Stimulated activated CD4-positive, alpha-beta T cell treated with anti-CD3 and anti-CD28 coated beads, Interleukin-4, amount 100 ng/mL, for 4 hours (primary cell): ENCODE results near the gene MYH16.
"Not testable (repeated sequence)": the region's sequence is repeated elsewhere in the genome, so short reads cannot be mapped to it uniquely, and the experiment has no call there.

ENCODE experiments used
- DNase-seq, 2 experiments: peaks; one replicate each; pipeline ENCODE4 v3.0.0-alpha.2; 2020

MYH16 gene

DNA sequence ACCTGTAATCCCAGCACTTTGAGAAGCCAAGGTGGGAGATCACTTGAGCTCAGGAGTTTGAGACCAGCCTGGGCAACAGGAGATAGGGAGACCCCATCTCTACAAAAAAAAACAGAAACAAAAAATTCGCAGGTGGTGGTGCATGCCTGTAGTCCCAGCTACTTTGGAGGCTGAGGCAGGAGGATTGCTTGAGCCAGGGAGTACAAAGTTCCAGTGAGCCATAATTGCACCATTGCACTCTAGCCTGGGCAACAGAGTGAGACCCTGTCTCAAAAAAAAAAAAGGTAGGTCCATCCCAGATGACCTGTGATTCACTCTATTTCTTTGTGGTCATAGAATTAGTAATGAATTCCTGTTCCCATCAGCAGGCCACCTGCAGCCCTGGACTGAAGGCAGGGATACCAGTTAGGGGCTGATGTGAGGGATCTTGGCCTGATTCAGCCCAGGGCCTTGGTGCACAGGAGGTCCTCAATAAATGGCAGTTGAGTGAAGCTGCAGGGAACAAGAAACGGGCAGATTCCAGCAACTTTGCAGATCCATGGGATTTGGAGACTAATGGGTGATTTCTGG is at the start of gene MYH16:
Gene MYH16 (plus strand): TSS at position 364 of the 570 bp plus-strand sequence.
- no peak for DNase-seq

DNA sequence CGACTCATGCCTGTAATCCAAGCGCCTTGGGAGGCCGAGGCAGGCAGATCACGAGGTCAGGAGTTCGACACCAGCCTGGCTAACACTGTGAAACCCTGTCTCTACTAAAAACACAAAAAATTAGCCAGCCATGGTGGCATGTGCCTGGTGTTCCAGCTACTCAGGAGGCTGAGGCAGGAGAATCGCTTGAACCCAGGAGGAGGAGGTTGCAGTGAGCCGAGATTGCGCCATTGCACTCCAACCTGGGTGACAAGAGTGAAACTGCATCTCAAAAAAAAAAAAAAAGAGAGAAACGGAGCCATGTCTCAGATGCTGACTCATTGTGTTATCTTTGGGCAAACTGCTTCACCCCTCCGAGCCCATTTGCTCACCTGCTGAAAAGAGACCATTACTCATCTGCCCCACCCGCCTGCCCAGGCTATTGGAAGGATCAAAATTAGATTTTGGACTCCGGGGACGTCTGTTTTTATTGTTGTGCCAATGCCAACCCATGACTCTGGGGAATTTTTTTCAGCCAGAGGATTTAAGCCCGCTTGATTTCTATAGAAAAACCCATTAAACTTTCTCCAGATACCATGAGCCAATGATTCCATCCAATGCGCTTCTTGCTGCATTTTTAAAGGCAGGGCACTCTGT is 48.3 kb upstream of the MYH16 start:
- not testable (repeated sequence) for DNase-seq

DNA sequence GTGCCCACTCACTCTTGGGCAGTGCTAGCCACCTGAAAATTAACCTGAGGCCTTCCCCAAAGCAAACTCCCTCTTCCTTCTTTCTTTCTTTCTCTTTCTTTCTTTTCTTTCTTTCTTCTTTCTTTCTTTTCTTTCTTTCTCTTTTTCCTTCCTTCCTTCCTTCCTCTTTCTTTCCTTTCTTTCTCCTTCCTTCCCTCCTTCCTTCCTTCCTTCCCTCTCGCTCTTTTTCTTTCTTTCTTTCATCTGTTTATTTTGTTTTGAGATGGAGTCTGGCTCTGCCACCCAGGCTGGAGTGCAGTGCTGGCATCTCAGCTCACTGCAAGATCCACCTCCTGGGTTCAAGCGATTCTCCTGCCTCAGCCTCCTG is 47.8 kb upstream of the MYH16 start:
- no peak for DNase-seq

DNA sequence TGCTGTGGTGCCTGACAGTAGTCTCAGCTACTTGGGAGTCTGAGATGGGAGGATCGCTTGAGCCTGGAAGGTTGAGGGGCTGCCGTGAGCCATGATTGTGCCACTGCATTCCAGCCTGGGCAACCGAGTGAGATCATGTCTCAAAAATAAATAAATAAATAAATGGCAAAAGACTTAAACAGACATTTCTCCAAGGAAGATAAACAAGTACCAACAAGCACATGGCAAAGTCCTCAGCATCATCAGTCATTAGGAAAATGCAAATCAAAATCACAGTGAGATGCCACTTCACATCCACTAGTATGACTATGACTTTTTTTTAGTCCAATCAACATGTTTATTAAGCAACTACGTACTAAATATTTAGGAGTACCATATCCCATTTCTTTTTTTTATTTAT is 43.4 kb upstream of the MYH16 start:
- no peak for DNase-seq

DNA sequence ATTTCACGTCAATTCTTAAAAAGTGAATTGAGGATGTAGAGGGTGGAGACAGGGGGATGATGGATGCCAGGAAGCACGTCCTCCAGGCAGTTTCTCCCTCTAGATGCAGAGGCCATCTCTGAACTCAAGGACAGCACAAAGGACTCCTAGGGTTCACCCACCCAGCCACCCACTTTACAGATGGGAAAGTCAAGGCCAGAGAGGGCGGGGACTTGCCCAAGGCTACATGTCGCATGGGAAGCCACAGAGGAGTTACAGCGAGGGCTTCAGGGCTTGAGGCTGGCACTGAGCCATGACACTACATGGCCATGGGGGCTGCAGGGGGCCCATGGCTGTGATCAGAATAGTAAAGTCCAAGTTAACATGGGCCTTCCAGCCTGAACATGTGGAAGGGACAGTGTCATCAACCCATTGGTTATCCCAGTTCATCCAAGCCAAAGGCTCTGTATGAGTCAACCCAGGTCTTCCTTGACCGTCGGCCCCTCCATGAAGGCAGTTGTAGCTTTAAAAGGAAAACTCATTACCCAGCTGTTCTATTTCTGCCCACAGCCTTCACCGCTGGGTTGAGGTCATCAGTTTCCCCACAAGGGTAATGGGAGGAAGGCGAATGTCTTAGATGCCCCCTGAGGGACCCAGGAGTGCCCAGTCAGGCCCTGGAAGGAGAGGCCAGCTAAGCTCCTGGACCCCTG is 40.4 kb upstream of the MYH16 start:
- DNase-seq, result no peak

DNA sequence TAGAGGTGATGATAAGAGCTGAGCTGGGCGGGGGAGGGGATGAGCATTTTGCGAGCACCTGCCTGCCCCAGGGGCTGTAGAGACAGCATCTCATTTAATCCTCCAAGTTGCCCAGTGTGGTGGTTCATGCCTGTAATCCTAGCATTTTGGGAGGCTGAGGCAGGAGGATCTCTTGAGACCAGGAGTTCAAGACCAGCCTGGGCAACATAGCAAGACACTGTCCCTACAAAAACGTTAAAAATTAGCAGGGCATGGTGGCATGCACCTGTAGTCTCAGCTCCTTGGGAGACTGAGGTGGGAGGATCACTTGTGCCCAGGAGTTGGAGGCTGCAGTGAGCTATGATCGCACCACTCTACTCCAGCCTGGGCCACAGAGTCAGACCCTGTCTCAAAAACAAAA is 39.7 kb upstream of the MYH16 start:
- DNase-seq, result not testable (repeated sequence)

DNA sequence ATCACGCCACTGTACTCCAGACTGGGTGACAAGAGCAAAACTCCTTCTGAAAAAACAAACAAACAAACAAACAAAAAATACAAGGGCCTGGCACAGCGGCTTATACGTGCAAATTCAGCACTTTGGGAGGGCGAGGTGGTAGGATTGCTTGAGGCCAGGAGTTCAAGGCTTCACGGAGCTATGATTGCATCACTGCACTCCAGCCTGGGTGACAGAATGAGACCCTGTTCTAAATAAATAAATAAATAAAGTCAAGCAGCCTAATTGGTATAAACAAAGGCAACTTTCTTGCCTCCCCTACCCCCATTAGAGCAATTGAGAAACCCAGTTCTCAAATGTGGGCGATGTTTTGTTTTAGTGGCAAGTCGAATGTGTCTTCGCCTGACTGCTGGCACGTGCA is 38.5 kb upstream of the MYH16 start:
- DNase-seq, result no peak

DNA sequence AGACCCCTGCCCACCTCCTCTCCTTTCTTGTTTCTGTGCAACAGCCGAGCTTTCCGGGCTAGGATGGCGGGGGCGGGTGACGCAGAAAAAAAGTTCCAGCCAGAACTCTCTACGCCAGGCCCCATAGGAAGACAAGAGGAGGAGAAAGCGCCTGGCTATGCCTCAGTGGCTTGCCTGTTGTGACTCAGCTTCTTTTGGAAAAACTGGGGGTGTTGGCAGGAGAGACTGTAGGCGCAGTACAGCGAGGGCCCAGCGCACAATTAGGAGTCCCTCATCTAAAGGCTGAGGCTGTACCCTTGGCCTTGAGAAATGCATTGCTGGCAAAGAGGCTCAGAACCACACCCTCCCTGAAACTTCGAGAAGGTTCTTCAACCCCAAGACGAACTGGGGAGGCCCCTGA is 36.7 kb upstream of the MYH16 start:
- no peak for DNase-seq

DNA sequence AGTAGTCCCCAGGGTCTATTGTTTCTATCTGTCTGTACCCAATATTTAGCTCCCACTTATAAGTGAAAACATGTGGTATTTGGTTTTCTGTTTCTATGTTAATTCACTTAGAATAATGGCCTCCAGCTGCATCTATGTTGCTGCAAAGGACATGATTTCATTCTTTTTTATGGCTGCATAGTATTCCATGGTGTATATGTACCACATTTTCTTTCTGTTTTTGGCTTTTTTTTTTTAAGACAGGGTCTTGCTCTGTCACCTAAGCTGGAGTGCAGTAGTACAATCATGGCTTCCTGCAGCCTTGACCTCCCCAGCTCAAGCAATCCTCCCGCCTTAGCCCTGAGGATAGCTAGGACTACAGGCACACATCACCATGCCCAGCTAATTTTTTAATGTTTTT is 34.8 kb upstream of the MYH16 start:
- DNase-seq, result not testable (repeated sequence)

DNA sequence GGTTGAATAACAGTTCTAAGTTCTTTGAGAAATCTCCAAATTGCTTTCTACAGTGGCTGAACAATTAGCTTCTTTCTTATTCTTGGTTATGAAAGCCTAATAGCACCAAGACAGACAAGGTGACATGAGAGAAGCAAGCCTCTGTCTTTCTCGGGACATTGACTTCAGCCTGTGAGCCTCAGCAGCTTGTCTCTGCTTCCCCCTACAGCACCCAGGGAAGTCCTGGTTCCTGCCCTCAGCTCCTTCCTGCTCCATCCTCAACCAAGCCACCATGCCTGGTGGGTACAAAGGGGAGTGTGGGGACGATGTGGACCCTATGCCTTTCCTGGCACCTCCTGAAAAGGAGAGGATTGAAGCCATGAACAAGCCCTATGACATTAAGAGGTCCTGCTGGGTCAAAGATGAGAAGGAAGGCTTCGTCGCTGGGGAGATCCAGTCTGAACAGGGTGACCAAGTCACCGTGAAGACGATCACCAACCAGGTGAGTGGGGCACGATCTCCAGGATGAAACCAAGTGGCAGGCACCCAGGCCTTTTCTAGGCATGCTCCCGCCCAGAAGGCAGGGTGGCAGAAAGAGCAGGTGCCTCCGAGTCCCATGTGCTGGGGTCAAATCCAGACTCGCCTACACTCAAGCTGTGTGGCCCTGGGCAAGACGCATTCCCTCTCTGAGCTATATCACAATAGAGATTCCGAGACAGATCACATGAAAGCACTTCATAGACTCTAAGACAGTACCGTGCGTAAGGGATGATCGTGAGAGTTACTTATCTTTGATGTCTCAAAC is 33.9 kb upstream of the MYH16 start:
- DNase-seq, result no peak

DNA sequence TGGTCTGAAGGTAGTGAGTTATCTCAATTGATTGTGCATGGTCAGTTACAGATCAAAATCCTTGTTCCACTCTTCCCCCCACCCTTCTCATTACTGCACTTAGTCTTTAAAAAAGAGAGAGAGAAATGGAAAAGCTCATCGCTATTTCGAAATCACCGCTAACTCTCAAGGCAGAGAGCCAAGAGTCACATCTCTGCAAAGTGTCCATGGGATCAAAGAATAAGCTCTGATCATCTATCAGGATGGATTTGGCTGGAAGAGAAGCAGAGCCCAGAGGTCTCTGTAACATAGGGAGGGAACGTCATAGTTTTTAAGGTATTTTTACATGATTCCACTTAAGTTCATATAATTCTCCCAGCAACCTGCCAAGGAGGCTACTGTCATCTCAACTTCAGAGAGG is 30.0 kb upstream of the MYH16 start:
- no peak for DNase-seq

DNA sequence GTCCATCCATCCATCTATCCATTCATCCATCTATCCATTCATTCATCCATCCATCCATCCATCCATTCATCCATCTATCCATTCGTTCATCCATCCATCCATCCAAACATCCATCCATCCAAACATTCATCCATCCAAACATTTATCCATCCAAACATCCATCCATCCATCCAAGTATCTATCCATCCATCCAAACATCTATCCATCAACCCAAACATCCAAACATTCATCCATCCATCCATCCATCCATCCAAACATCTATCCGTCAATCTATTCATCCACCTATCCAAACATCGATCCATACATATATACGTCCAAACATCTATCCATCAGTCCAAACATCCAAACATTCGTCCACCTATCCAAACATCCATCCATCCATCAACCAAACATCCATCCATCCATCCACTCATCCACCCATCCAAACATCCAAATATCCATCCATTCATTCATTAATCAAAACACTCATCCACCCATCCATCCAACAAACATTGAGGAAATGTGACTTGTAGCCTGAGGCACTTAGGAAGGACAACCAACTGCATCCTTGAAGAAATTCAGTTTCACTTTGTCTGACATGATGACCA is 28.8 kb upstream of the MYH16 start:
- DNase-seq, result no peak

DNA sequence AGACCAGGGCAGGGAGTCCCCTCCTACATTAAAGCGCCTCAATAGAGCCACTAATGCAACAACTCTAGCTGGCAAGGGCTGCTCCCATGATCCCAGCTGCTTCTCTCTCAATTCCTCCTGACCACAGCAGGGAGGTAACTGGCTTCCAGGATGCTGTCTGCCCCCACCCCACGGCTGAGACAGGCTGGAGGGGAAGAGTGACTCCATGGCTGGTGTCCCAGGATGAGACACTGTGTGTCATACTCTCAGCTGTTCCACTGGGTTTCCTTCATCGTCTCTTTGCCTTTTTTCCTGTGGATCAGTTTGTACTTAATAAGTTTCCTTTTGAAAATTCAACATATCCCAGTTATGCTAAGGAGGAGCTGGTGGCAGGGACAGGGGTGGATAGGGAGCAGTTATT is 27.7 kb upstream of the MYH16 start:
- DNase-seq, result no peak

DNA sequence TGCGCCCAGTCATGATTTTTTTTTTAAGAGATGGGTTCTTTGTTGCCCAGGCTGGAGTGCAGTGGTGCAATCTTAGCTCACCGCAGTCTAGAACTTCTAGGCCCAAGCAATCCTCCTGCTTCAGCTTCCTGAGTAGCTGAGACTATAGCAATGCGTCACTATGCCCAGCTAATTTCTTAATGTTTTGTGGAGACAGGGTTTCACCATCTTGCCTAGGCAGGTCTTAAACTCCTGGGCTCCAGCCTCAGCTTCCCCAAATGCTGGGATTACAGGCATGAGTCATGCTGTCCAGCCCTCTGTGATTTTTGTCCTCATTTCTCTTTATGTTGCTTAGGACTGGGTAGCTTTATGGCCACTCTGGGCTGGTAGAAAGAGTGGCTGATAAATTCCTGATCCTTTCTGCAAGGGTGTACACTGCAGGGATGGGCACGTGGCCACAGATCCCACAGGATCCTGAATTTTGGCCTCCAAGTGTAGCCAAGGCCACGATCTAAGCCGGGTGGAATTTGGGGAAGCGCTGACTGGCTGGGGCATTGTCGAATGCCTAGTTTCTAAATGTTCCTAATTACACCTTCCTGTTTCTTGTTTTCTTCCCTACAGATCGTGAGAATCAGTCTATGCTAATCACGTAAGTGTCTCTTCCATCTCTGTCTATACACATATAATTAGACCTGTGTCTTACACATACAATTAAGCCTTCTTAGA is 24.1 kb upstream of the MYH16 start:
- DNase-seq, result no peak

DNA sequence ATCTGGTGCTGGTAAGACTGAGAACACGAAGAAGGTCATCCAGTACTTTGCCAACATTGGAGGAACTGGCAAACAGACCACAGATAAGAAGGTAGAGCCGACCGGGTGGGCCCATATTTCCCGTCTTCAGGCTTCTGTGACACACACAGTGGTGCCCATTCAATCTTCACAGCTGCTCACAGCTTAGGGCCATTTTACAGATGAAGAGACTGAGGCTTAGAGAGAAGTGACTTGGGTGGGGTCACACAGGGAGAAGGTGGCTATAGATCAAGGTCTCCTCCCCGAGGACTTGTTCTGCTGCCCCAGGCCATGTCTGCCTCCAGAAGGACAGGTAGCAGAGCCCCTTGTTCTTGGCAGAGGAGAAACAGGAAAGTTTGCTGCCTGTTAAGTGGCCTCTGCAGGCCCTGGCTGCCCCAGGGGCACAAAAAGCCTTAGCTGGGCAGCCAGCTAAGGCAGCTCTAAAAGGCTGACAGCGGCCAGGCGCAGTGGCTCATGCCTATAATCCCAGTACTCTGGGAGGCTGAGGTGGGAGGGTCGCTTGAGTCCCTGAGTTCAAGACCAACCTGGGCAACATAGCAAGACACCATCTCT is 22.6 kb upstream of the MYH16 start:
- DNase-seq, result no peak

DNA sequence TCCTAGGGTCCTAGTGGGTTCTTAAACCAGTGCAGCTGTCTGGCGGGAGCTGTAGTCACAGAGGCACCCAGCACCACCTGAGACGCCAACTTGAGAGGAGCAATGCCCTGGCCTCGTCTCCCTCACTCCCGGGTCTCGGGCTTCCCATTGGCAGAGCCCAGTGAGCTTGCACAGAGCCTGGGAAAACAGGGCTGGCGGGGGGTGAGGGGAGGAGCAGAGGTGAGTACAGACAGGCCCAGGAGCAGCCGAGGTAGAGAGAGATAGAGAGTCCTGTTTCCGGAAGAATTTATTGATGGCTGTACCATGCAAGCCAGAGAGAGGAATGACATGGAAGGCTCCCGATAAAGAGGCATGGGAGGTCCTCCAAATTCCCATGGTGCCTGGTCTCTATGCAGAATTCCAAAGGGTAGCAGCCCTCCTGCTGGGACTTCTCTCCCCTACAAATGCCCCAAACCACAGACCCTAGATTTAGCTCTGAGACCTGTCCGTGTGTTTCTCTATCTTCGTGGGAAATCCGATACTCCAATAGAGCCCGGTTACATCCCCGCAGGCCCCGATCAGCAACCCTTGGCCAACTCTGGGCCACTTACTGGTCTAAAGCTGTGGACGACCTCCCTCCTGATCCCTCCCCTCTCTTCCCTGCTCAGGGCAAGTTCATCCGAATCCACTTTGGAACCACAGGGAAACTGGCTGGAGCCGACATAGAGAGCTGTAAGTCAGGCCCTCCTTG is 20.3 kb upstream of the MYH16 start:
- no peak for DNase-seq

DNA sequence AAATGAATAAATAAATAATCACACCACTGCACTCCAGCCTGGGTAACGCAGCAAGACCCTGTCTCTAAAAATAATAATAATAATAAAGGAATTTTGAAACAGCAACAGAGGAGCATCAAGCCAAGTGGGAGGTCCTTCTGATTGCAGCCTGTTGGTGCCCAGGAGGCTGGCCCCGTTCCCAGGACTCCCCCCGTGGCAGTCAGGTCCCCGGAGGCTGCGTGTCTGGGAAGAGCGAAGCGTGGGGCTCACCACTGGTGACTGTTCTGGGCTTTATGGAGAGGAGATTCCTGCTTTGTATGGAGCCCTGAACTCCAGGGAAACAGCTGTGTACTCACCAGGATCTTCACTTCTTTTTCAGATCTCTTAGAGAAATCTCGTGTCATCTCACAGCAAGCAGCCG is 19.3 kb upstream of the MYH16 start:
- DNase-seq, result no peak

DNA sequence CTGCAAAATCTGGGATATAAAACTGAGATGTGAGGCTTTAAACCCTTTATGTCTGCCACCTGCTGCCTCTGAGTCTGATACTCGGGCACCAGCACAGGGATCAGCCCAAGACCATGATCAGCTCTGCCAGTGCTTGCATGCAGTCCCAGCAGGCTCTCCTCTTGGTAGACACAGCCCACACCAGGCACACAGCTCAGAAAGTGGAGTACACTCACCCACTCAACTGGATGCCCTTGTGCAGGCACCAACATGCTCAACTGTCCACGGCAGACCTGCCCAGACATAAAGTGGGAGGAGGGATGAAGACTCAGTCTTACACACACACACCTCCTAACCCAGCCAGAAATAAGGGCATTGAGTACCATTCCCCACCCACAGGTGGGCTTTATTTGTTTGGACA is 18.2 kb upstream of the MYH16 start:
- DNase-seq, result no peak

DNA sequence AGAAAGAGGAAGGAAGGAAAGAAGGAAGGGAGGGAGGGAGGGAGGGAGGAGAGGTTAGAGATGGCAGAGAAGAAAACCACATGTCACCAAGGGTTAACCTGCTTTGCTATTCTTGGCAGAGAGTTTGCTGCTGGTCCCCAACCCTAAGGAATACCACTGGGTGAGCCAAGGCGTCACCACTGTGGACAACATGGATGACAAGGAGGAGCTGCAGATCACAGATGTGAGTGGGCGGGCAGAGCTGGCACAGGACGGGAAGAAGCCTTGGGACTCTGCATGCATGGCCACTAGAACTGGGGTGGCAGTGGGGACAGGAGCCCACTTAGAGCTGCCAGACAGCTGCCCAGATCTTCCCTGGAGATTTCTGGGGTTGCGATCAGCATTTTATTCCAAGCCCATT is 17.2 kb upstream of the MYH16 start:
- DNase-seq, result no peak

DNA sequence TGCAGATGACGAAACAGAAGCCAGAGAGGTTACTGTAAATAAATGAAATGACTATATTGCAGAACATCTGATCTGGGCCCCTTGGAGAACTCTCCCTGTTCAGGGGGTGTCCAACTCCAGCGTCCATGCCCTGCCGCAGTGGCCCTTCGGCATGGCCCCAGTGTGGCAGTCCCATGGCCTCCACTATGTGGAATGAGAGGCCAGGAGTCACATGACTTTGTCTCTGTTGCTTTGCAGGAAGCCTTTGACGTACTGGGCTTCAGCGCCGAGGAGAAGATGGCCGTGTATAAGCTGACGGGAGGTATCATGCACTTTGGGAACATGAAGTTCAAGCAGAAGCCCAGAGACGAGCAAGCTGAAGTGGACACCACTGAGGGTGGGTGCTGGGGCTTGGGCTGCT is 15.6 kb upstream of the MYH16 start:
- DNase-seq, result no peak

DNA sequence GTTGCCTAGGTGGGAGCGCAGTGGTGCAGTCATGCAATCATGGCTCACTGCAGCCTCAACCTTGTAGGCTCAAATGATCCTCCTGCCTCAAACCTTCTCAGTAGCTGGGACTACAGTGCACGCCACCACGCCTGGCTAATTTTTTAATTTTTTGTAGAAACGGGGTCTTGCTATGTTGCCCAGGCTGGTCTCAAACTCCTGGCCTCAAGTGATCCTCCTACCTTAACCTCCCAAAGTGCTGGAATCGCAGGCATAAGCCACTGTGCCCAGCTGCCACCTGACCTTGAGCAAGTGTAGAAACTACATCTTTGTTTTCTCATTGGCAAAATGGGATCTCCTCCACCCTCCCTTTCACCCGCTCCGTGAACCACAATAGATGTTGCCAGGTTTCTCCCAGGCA is 15.0 kb upstream of the MYH16 start:
- DNase-seq, result no peak

DNA sequence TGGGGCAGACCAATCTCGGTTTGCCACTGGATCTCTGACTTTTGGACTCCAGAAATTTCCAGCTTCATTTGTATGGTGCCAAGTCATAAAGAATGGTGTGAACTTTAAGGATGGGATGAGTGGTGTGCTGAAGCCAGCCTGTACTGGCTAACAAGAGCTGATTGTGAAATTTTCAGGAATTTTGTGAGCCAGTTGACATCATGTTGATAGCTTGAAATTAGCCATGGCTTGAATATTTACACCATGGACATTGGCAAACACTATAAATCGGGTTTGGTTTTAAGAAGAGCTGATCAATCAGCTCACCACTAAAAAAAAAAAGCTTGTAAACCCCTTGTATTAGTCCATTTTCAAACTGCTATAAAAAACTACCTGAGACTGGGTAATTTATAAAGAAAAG is 14.1 kb upstream of the MYH16 start:
- no peak for DNase-seq
